ACC112 (cell line): ENCODE results near the gene MACIR.
"Not testable (repeated sequence)": the region's sequence is repeated elsewhere in the genome, so short reads cannot be mapped to it uniquely, and the experiment has no call there.

ENCODE experiments used
- H2AFZ ChIP-seq: fragments of 200-600 bp; sonication (generic); one replicate; pipeline ENCODE4 v1.6.0; 2017; ENCODE audit warnings: antibody characterized with exemption, low read length; ENCODE audit not compliant: unreplicated experiment
- H3K27ac ChIP-seq: fragments of 200-600 bp; sonication (generic); 2 replicates; pipeline ENCODE4 v1.5.1; 2014; ENCODE audit warnings: low read depth, mild to moderate bottlenecking, antibody characterized with exemption, low read length, moderate library complexity
- H3K27me3 ChIP-seq: fragments of 200-600 bp; sonication (generic); 2 replicates; pipeline ENCODE4 v1.6.1; 2014; ENCODE audit warnings: mild to moderate bottlenecking, antibody characterized with exemption, low read length, moderate library complexity, mixed read lengths; ENCODE audit not compliant: insufficient read depth
- H3K36me3 ChIP-seq: fragments of 200-600 bp; sonication (generic); 2 replicates; pipeline ENCODE4 v1.6.1; 2016; ENCODE audit warnings: mild to moderate bottlenecking, antibody characterized with exemption, low read length, moderate library complexity, mixed read lengths; ENCODE audit not compliant: insufficient read depth
- H3K4me1 ChIP-seq: fragments of 200-600 bp; sonication (generic); one replicate; pipeline ENCODE4 v1.6.1; 2016; ENCODE audit warnings: low read length, mixed read lengths; ENCODE audit not compliant: insufficient read depth, unreplicated experiment, control insufficient read depth
- H3K4me3 ChIP-seq: fragments of 200-600 bp; sonication (generic); 2 replicates; pipeline ENCODE4 v1.5.1; 2014; ENCODE audit warnings: mild to moderate bottlenecking, low read depth, low read length
- H3K79me2 ChIP-seq: fragments of 200-600 bp; sonication (generic); one replicate; pipeline ENCODE4 v1.6.0; 2016; ENCODE audit warnings: low read length; ENCODE audit not compliant: control insufficient read depth, unreplicated experiment, insufficient read depth

MACIR gene

DNA sequence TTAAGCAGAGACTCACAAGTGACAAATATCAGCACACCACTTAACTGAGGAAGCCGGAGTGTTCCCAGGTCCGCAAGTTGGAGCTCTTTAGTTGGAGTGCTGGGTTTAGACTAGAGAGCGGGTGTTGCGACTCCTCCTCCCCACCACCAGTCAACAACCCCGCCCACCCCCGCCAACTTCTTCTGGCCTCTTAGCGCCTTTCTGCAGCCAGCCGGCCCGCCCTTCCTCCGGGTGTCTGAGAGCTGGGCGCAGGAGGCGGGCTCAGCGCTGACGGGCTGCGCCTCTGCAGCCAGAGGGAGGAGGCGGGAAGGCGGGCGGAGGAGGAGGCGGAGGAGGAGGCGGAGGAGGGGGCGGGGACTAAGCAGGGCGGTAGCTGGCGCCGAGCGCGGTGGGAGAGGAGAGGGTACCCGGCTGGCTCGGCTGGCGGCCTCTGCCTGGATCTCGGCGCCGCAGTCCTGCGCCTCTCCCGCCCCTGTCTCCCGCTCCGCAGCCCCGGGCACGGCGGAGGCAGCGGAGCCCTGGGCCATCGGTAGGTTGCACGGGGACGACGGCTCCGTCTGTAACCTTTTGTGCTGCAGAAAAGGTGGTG is at the start of gene MACIR:
MACIR (plus strand) TSS at position 396 of the 589 bp plus-strand sequence. CDS start 17,157 bp downstream, outside the sequence.
- peaks cover 47% of the 10 kb centered on the region for H3K79me2 ChIP-seq
- H3K27ac ChIP-seq = peak within 1 kb of the TSS; percentile 57; the same call in 1 of the 2 replicates
- peaks cover 30% of the 10 kb centered on the region for H3K4me1 ChIP-seq
- peak within 1 kb of the TSS; percentile 86 for H2AFZ ChIP-seq
- H3K36me3 ChIP-seq = no peaks in the 10 kb centered on the region
- no peaks in the 10 kb centered on the region for H3K27me3 ChIP-seq
- peak within 1 kb of the TSS; percentile 94 for H3K4me3 ChIP-seq

- no peak overlapping the region for H3K4me3 ChIP-seq
- no peaks in the 10 kb centered on the region for H3K27me3 ChIP-seq
- H3K27ac ChIP-seq = no peak overlapping the region
- H2AFZ ChIP-seq = no peak overlapping the region
- H3K79me2 ChIP-seq = no peaks in the 10 kb centered on the region
- peaks cover 9% of the 10 kb centered on the region for H3K4me1 ChIP-seq
- no peaks in the 10 kb centered on the region for H3K36me3 ChIP-seq
Observed at GRCh38 chr5:103209065-103209464, 49.5 kb upstream of the MACIR start.

GRCh38 chr5:103210952-103211351 is 47.6 kb upstream of the MACIR start:
- H3K27ac ChIP-seq = no peak overlapping the region
- H3K4me3 ChIP-seq = no peak overlapping the region
- no peaks in the 10 kb centered on the region for H3K27me3 ChIP-seq
- H3K36me3 ChIP-seq = no peaks in the 10 kb centered on the region
- H2AFZ ChIP-seq = no peak overlapping the region
- peaks cover 10% of the 10 kb centered on the region for H3K4me1 ChIP-seq
- H3K79me2 ChIP-seq = no peaks in the 10 kb centered on the region

GRCh38 chr5:103211576-103212561 is 46.7 kb upstream of the MACIR start:
- Histone ChIP-seq H3K4me1 (peaks cover 14% of the 10 kb centered on the region), H2AFZ (peak overlapping the region; percentile 65), H3K36me3 (no peaks in the 10 kb centered on the region), H3K4me3 (no peak overlapping the region; the same call in 1 of the 2 replicates), H3K79me2 (no peaks in the 10 kb centered on the region), H3K27me3 (no peaks in the 10 kb centered on the region), H3K27ac (peak overlapping the region; percentile 1; the same call in 1 of the 2 replicates)

GRCh38 chr5:103216137-103216536 is 42.4 kb upstream of the MACIR start:
- H3K27me3 ChIP-seq = no peaks in the 10 kb centered on the region
- peaks cover 24% of the 10 kb centered on the region for H3K4me1 ChIP-seq
- H3K36me3 ChIP-seq = no peaks in the 10 kb centered on the region
- H3K27ac ChIP-seq = peak overlapping the region; percentile 1; the same call in 1 of the 2 replicates
- H3K4me3 ChIP-seq = no peak overlapping the region
- H3K79me2 ChIP-seq = no peaks in the 10 kb centered on the region
- no peak overlapping the region for H2AFZ ChIP-seq

- Histone ChIP-seq H3K79me2 (no peaks in the 10 kb centered on the region), H3K4me3 (no peak overlapping the region), H3K27ac (peak overlapping the region; percentile 85; the same call in 1 of the 2 replicates), H3K36me3 (no peaks in the 10 kb centered on the region), H2AFZ (no peak overlapping the region), H3K4me1 (peaks cover 24% of the 10 kb centered on the region), H3K27me3 (no peaks in the 10 kb centered on the region)
Observed at GRCh38 chr5:103216697-103217096, 41.9 kb upstream of the MACIR start.

GRCh38 chr5:103217101-103217500 is 41.5 kb upstream of the MACIR start:
- H3K4me1 ChIP-seq = peaks cover 21% of the 10 kb centered on the region
- no peaks in the 10 kb centered on the region for H3K27me3 ChIP-seq
- no peak overlapping the region for H2AFZ ChIP-seq
- no peaks in the 10 kb centered on the region for H3K79me2 ChIP-seq
- no peak overlapping the region for H3K4me3 ChIP-seq
- H3K27ac ChIP-seq = peak overlapping the region; percentile 85
- no peaks in the 10 kb centered on the region for H3K36me3 ChIP-seq

- no peaks in the 10 kb centered on the region for H3K27me3 ChIP-seq
- H3K4me3 ChIP-seq = no peak overlapping the region
Observed at GRCh38 chr5:103218164-103218563, 40.4 kb upstream of the MACIR start.

GRCh38 chr5:103219074-103219473 is 39.5 kb upstream of the MACIR start:
- H3K27me3 ChIP-seq, H3K79me2 ChIP-seq, H2AFZ ChIP-seq, H3K36me3 ChIP-seq, H3K4me3 ChIP-seq: not testable (repeated sequence)
- peaks cover 15% of the 10 kb centered on the region for H3K4me1 ChIP-seq
- peak overlapping the region; percentile 85; the same call in 1 of the 2 replicates for H3K27ac ChIP-seq

More at GRCh38 chr5:103218164-103218563, 40.4 kb upstream of the MACIR start:
- Histone ChIP-seq H2AFZ (no peak overlapping the region), H3K4me1 (peaks cover 15% of the 10 kb centered on the region), H3K79me2 (no peaks in the 10 kb centered on the region), H3K36me3 (no peaks in the 10 kb centered on the region), H3K27ac (peak overlapping the region; percentile 85)

DNA sequence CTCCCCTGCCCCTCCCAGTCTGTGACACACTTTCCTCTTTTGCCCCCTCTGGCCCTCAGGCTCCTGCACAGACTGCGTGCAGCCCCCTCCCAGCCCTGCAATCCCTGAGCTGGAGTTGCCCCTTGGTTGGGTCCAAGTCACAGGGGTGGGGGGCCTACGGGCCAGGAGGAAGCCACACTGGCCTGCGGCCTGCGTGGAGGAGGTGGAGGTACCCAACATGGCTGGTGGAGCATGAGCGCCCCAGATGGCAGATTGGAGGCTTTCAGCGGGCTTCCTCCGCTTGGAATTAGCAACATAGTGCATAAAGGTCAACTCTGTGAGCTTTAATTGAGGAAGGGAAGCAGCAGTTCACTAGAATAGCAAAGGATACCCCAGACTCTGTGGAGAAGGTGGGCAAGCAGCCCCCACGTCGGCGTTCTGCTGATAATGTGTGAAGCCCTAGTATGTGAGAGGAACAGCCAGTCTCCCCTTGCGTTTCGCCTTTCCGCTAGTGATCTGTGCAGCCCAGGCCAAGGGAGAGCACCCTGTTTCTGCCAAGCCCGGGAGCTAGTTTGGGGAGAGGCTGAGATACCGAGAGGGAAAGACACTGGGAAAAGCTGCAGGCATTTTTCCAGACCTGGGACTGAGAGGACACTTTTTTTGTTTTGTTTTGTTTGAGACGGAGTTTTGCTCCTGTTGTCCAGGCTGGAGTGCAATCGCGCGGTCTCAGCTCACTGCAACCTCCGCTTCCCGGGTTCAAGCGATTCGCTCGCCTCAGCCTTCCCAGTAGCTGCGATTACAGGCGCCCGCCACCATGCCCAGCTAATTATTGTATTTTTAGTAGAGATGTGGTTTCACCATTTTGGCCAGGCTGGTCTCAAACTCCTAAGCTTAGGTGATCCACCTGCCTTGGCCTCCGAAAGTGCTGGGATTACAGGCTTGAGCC is 35.3 kb upstream of the MACIR start:
- Histone ChIP-seq H2AFZ (no peak overlapping the region), H3K27me3 (no peaks in the 10 kb centered on the region), H3K4me1 (peaks cover 4% of the 10 kb centered on the region), H3K4me3 (no peak overlapping the region), H3K36me3 (no peaks in the 10 kb centered on the region), H3K27ac (no peak overlapping the region), H3K79me2 (no peaks in the 10 kb centered on the region)
